Pancreas (tissue), 10 donors: ENCODE results near the gene PPP1R14B. TPM values are rescaled to one million over a fixed set of nuclear protein-coding genes. Genes with fewer than 3 reads are reported as not detected.
A peak's percentile ranks its signal among the peaks of the same experiment; 100 is the strongest.

Experiments used
- ATAC-seq, 4 donors: fragments of 200-7000 bp; cut with Tn5 transposase; one replicate each; pipeline versions ENCODE4 v1.8.0 to v1.9.1; 2020; ENCODE audit warnings: mild to moderate bottlenecking in 4 of 4, moderate library complexity in 4 of 4
- DNase-seq, 6 donors: peaks; one replicate each; pipeline ENCODE4 v3.0.0-alpha.2; 2020
- FAIRE-seq: peaks from 2 replicates; lab custom pipeline; 2012; peaks lifted over from hg19 to GRCh38; lab: Jason Lieb, UNC
- H3K27ac ChIP-seq, 4 donors: fragments of 200-600 bp; sonication (generic); 1 replicate in 3 of 4; 2 replicates in 1 of 4; pipeline versions ENCODE4 v1.5.0 to v1.8.0; 2020
- H3K27me3 ChIP-seq, 4 donors: fragments of 200-600 bp; one replicate each; pipeline ENCODE4 v1.8.0; 2021
- H3K36me3 ChIP-seq, 3 donors: fragments of 200-600 bp; sonication (generic) in 1 of 3; one replicate each; pipeline versions ENCODE4 v1.5.0 to v1.8.0; 2020 to 2021
- H3K4me1 ChIP-seq, 3 donors: fragments of 200-600 bp; one replicate each; pipeline ENCODE4 v1.8.0; 2021
- H3K4me3 ChIP-seq, 4 donors: fragments of 200-600 bp; sonication (generic) in 2 of 4; one replicate each; pipeline versions ENCODE4 v1.5.0 to v1.8.0; 2020 to 2021
- H3K9me3 ChIP-seq, 4 donors: fragments of 200-600 bp; one replicate each; pipeline ENCODE4 v1.8.0; 2021
- WGBS, 2 donors: extraction: QIAGEN DNeasy Blood & Tissue Kit; methylation state at CpG; one replicate each; pipeline ENCODE4 v1.1.7; 2013; 5-methylcytosine and 5-hydroxymethylcytosine counted together
- intact Hi-C, 3 donors: fragments of 100-400 bp; cut with DNase I; formaldehyde crosslinking; loops; one replicate each; pipeline versions ENCODE4 v1.11.1 to v1.14.2; 2022
- polyA plus RNA-seq, 2 donors: library from polyadenylated mRNA; stranded (reverse); fragments of 200-250 nt; gene quantifications; one replicate each; pipeline ENCODE4 v1.2.3, GENCODE V29; 2013
- total RNA-seq, 6 donors: library from RNA; stranded (reverse); fragmentation: NEBNext Ultra II Directional in 4 of 6; extraction: Animal tissue kit (Norgen Biotek cat#: 25700) in 4 of 6; gene quantifications; one replicate each; pipeline versions ENCODE4 v1.2.1 to v1.2.4, GENCODE V29; 2021 to 2023
- TF ChIP-seq, protein P1 (sequence below), 4 donors: fragments of 200-600 bp; sonication (generic) in 3 of 4; IDR thresholded peaks; one replicate each; pipeline versions ENCODE4 v1.5.0 to v1.8.0; 2021; ENCODE audit warnings: antibody characterized with exemption in 4 of 4
- donor health status: healthy with polysubstance abuse.
- donor health status: DM: no; HTN: no; CAD: no; lungs with moderate emphysema.
- donor health status: DM: no; HTN: no; CAD: no.
- donor health status: control.
- donor health status: control.
- donor health status: Bipolar disorder and iron deficiency.
- donor health status: DM: yes; HTN: yes; CAD: no.
- donor health status: DM: no; HTN: no; CAD: no.
- donor health status: DM: no; HTN: no; CAD: no.
- donor health status: DM: yes; HTN: yes; CAD: no.

The PPP1R14B gene
- total RNA-seq = 100 to 1,000 TPM; 106 to 177 (median 119) TPM
- polyA plus RNA-seq = 100 to 1,000 TPM in 1 of 2 donors, 10 to 100 TPM in 1; 81.6 to 180 TPM

- Histone ChIP-seq H3K36me3 (no peaks in the 10 kb centered on the region), H3K27ac (peak within 1 kb of the TSS; percentile 76 to 89 (median 83)), H3K4me1 (peaks cover 0 to 24% (median 17%) of the 10 kb centered on the region in 3 donors), H3K4me3 (peak within 1 kb of the TSS; percentile 35 to 75 (median 62)), H3K9me3 (no peaks in the 10 kb centered on the region), H3K27me3 (no peaks in the 10 kb centered on the region)
- WGBS, 2 donors = 0% methylated on average over 56 to 73 of the region's 74 CpGs
- intact Hi-C loops = no loop called here
- peak; percentile 55 to 74 (median 68) for ATAC-seq
- no peak for FAIRE-seq
- TF ChIP-seq, protein P1, sequence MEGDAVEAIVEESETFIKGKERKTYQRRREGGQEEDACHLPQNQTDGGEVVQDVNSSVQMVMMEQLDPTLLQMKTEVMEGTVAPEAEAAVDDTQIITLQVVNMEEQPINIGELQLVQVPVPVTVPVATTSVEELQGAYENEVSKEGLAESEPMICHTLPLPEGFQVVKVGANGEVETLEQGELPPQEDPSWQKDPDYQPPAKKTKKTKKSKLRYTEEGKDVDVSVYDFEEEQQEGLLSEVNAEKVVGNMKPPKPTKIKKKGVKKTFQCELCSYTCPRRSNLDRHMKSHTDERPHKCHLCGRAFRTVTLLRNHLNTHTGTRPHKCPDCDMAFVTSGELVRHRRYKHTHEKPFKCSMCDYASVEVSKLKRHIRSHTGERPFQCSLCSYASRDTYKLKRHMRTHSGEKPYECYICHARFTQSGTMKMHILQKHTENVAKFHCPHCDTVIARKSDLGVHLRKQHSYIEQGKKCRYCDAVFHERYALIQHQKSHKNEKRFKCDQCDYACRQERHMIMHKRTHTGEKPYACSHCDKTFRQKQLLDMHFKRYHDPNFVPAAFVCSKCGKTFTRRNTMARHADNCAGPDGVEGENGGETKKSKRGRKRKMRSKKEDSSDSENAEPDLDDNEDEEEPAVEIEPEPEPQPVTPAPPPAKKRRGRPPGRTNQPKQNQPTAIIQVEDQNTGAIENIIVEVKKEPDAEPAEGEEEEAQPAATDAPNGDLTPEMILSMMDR (IDR thresholded peaks at IDR 0.05) = peak in 1 of 4 donors; percentile 5
- DNase-seq = peak; percentile 84 to 95 (median 90)
Observed at GRCh38 chr11:64246871-64247728, at the start of gene PPP1R14B. PPP1R14B (minus strand) TSS chr11:64246943; CDS start chr11:64246673, 270 bp downstream.

GRCh38 chr11:64296236-64296635 is 49.5 kb upstream of the PPP1R14B start:
- DNase-seq = no peak
- no peak for ATAC-seq
- Histone ChIP-seq H3K9me3 (no peaks in the 10 kb centered on the region), H3K4me1 (peaks cover 11 to 32% (median 18%) of the 10 kb centered on the region in 3 donors), H3K27me3 (peaks cover 0 to 23% (median 13%) of the 10 kb centered on the region in 4 donors), H3K4me3 (no peak overlapping the region), H3K27ac (no peak overlapping the region), H3K36me3 (no peaks in the 10 kb centered on the region)
- FAIRE-seq = no peak
- 45 to 61% methylated on average over 1 of the region's 1 CpG for WGBS, 2 donors
- intact Hi-C loops = loop anchor here in 2 of 3 donors (10.0 kb wide), 2 partner anchors 91 to 301 kb away; partner anchors contain the start of gene FERMT3 (in 1 of the 2)
- TF ChIP-seq, protein P1 (IDR thresholded peaks at IDR 0.05) = no peak

- Histone ChIP-seq H3K4me3 (no peak overlapping the region), H3K27ac (no peak overlapping the region), H3K36me3 (no peaks in the 10 kb centered on the region), H3K27me3 (peaks cover 0 to 23% (median 13%) of the 10 kb centered on the region in 4 donors), H3K9me3 (no peaks in the 10 kb centered on the region), H3K4me1 (peaks cover 10 to 30% (median 18%) of the 10 kb centered on the region in 3 donors)
- FAIRE-seq = no peak
- intact Hi-C loops = loop anchor here in 2 of 3 donors (10.0 kb wide), 2 partner anchors 91 to 301 kb away; partner anchors contain the start of gene FERMT3 (in 1 of the 2)
- ATAC-seq = no peak
- WGBS, 2 donors = 90 to 96% methylated on average over 4 of the region's 4 CpGs
- TF ChIP-seq, protein P1 (IDR thresholded peaks at IDR 0.05) = no peak
- no peak for DNase-seq
Observed at GRCh38 chr11:64295760-64296159, 49.0 kb upstream of the PPP1R14B start.

- TF ChIP-seq, protein P1 (IDR thresholded peaks at IDR 0.05) = no peak
- Histone ChIP-seq H3K4me1 (peaks cover 0 to 21% (median 12%) of the 10 kb centered on the region in 3 donors), H3K27me3 (peaks cover 0 to 23% (median 11%) of the 10 kb centered on the region in 4 donors), H3K27ac (no peak overlapping the region), H3K4me3 (no peak overlapping the region), H3K9me3 (no peaks in the 10 kb centered on the region), H3K36me3 (no peaks in the 10 kb centered on the region)
- WGBS, 2 donors = 43 to 54% methylated on average over 3 of the region's 3 CpGs
- no peak for ATAC-seq
- DNase-seq = no peak
- FAIRE-seq = no peak
- intact Hi-C loops = loop anchor here in 2 of 3 donors (5.0 to 10.0 kb wide), 3 partner anchors 87 to 300 kb away; partner anchors contain the start of gene FERMT3 (in 2 of the 2)
Observed at GRCh38 chr11:64294774-64295173, 48.0 kb upstream of the PPP1R14B start.
